A549 (cell line): Measurements from ENCODE around the gene ATF2. TPM values are rescaled to one million over a fixed set of nuclear protein-coding genes. Genes with fewer than 3 reads are reported as not detected.

Experiments used
- ATAC-seq, 2 experiments: fragments of 200-7000 bp in 1 of 2; fragments of >200 bp in 1 of 2; cut with Nextera tagmentation in 1 of 2; cut with Tn5 transposase in 1 of 2; 3 replicates each; pipeline versions ENCODE4 v1.8.0 to v1.9.1; 2018 to 2020; ENCODE audit warnings: mild to moderate bottlenecking in 1 of 2, moderate library complexity in 1 of 2
- CTCF ChIA-PET: fragments of 300-600 bp; sonication (Branson Sonifier 250); formaldehyde crosslinking; extraction: SDS; loops from one replicate; lab custom pipeline; 2021; ENCODE audit warnings: antibody characterized with exemption, inconsistent platforms; lab: Yijun Ruan, JAX
- POLR2A ChIA-PET: fragments of 350-600 bp; formaldehyde crosslinking; extraction: SDS; loops from one replicate; lab custom pipeline; 2021; ENCODE audit warnings: antibody characterized with exemption, inconsistent platforms; lab: Yijun Ruan, JAX
- DNase-seq, 2 experiments: peaks; one replicate each; pipeline versions ENCODE4 v3.0.0 to v3.0.0-alpha.2; 2011 to 2016; ENCODE audit warnings: low read depth in 1 of 2, low spot score in 1 of 2
- FAIRE-seq: peaks from 2 replicates; lab custom pipeline; 2011; peaks lifted over from hg19 to GRCh38; lab: Jason Lieb, UNC
- H3K27ac ChIP-seq, 2 experiments: fragments of >200 bp; sonication (Bioruptor Twin); formaldehyde crosslinking; 3 replicates each; pipeline ENCODE4 v1.5.1; 2016 to 2017
- H3K4me1 ChIP-seq: fragments of >200 bp; sonication (Bioruptor Twin); formaldehyde crosslinking; 3 replicates; pipeline ENCODE4 v1.6.1; 2016
- H3K4me2 ChIP-seq: fragments of >200 bp; sonication (Bioruptor Twin); formaldehyde crosslinking; 3 replicates; pipeline ENCODE4 v1.6.1; 2016
- H3K4me3 ChIP-seq: fragments of >200 bp; sonication (Bioruptor Twin); formaldehyde crosslinking; 3 replicates; pipeline ENCODE4 v1.5.1; 2016
- H3K9me3 ChIP-seq: fragments of >200 bp; sonication (Bioruptor Twin); formaldehyde crosslinking; 3 replicates; pipeline ENCODE4 v1.6.1; 2016
- CEBPB ChIP-seq, 2 experiments: fragments of >200 bp in 1 of 2; sonication (Bioruptor Twin) in 1 of 2; formaldehyde crosslinking in 1 of 2; IDR thresholded peaks; 2 replicates each; pipeline ENCODE4 v1.6.1; 2012 to 2016
- CHD4 ChIP-seq: fragments of 200-600 bp; sonication (generic); IDR thresholded peaks from 2 replicates; pipeline ENCODE4 v1.6.1; 2016; ENCODE audit warnings: antibody characterized with exemption, mild to moderate bottlenecking, borderline replicate concordance
- CTCF ChIP-seq: fragments of >200 bp; sonication (Bioruptor Twin); formaldehyde crosslinking; IDR thresholded peaks from 3 replicates; pipeline ENCODE4 v1.5.1; 2016
- EHMT2 ChIP-seq: fragments of 200-600 bp; sonication (generic); IDR thresholded peaks from 2 replicates; pipeline ENCODE4 v1.6.1; 2016; ENCODE audit warnings: antibody characterized with exemption, low read depth, mild to moderate bottlenecking, moderate library complexity
- ESRRA ChIP-seq: fragments of 150-350 bp; IDR thresholded peaks from 2 replicates; pipeline ENCODE4 v1.6.1; 2014; ENCODE audit warnings: mild to moderate bottlenecking, low read length, borderline replicate concordance
- HES2 ChIP-seq: fragments of >200 bp; sonication (Bioruptor Twin); formaldehyde crosslinking; IDR thresholded peaks from 2 replicates; pipeline ENCODE4 v1.6.1; 2016
- HEYL ChIP-seq: fragments of 250-450 bp; sonication (Bioruptor Pico); IDR thresholded peaks from 2 replicates; pipeline ENCODE4 v1.8.0; 2021; ENCODE audit warnings: mild to moderate bottlenecking, moderate library complexity
- HMGXB4 ChIP-seq: fragments of 250-450 bp; sonication (Bioruptor Pico); IDR thresholded peaks from 2 replicates; pipeline ENCODE4 v1.5.0; 2021; ENCODE audit warnings: mild to moderate bottlenecking, moderate library complexity, borderline replicate concordance
- HOXB13 ChIP-seq: fragments of 250-450 bp; sonication (Bioruptor Pico); IDR thresholded peaks from 2 replicates; pipeline ENCODE4 v1.5.0; 2020; ENCODE audit warnings: low read depth, mild to moderate bottlenecking, moderate library complexity
- HOXB5 ChIP-seq: fragments of 250-450 bp; sonication (Bioruptor Pico); IDR thresholded peaks from 2 replicates; pipeline ENCODE4 v1.5.0; 2020; ENCODE audit warnings: mild to moderate bottlenecking, moderate library complexity
- KDM1A ChIP-seq: fragments of 200-600 bp; sonication (generic); IDR thresholded peaks from 2 replicates; pipeline ENCODE4 v1.6.1; 2016; ENCODE audit warnings: low read depth, mild to moderate bottlenecking
- PBX3 ChIP-seq: IDR thresholded peaks from 2 replicates; pipeline ENCODE4 v1.6.1; 2012
- RAD21 ChIP-seq, 2 experiments: fragments of >200 bp in 1 of 2; sonication (Bioruptor Twin) in 1 of 2; formaldehyde crosslinking in 1 of 2; IDR thresholded peaks in 1 of 2; conservative IDR thresholded peaks in 1 of 2; 2 replicates in 1 of 2; 3 replicates in 1 of 2; pipeline ENCODE4 v1.6.1; 2012 to 2018; ENCODE audit warnings: inconsistent platforms in 1 of 2
- RARB ChIP-seq: fragments of 250-450 bp; sonication (Bioruptor Pico); IDR thresholded peaks from 2 replicates; pipeline ENCODE4 v1.8.0; 2021; ENCODE audit warnings: mild to moderate bottlenecking, moderate library complexity
- REST ChIP-seq: fragments of 200-600 bp; sonication (generic); IDR thresholded peaks from 2 replicates; pipeline ENCODE4 v1.6.1; 2016; ENCODE audit warnings: antibody characterized with exemption, mild to moderate bottlenecking, moderate library complexity
- TFCP2L1 ChIP-seq: fragments of 250-450 bp; sonication (Bioruptor Pico); IDR thresholded peaks from 2 replicates; pipeline ENCODE4 v1.5.0; 2021; ENCODE audit warnings: mild to moderate bottlenecking
- ZC3H11A ChIP-seq: fragments of 450-650 bp; IDR thresholded peaks from 2 replicates; pipeline ENCODE4 v1.6.1; 2014; ENCODE audit warnings: antibody characterized with exemption, mild to moderate bottlenecking
- ZFP36 ChIP-seq: fragments of 450-650 bp; IDR thresholded peaks from 2 replicates; pipeline ENCODE4 v1.6.1; 2014; ENCODE audit warnings: borderline replicate concordance; ENCODE audit not compliant: partially characterized antibody
- WGBS: methylation state at CpG from one replicate; pipeline ENCODE4 v1.1.6; 2017; ENCODE audit errors: missing lambda C conversion rate; 5-methylcytosine and 5-hydroxymethylcytosine counted together
- polyA plus RNA-seq, 4 experiments: library from polyadenylated mRNA; depleted of rRNA in 3 of 4; stranded (reverse); fragments of >200 nt; fragmentation: RNase III in 1 of 4; extraction: RNeasy Plus Mini Kit Qiagen cat#74134 plus additional on column Dnase treatment in 1 of 4; gene quantifications; 2 replicates in 3 of 4; 3 replicates in 1 of 4; pipeline ENCODE4 v1.2.3, GENCODE V29; 2011 to 2017

Gene ATF2
- polyA plus RNA-seq, 2 of the 4 experiments (the other 2 are of a cell fraction) = 18.9 to 67.4 TPM

GRCh38 chr2:175152242-175152641, 15.8 kb downstream of the ATF2 start:
- H3K4me2 ChIP-seq = no peak overlapping the region; the same call in 2 of the 3 replicates
- H3K9me3 ChIP-seq = no peaks in the 10 kb centered on the region
- 71% methylated on average over 2 of the region's 2 CpGs for WGBS
- peaks cover 27% of the 10 kb centered on the region for H3K4me1 ChIP-seq
- POLR2A ChIA-PET = no interaction called here
- ATAC-seq = no peak
- FAIRE-seq = no peak
- CTCF ChIA-PET = interaction anchor here (1.4 kb wide), 1 partner anchor 41 kb away, joined by 3 read pairs; no protein-coding TSS in a partner anchor
- H3K27ac ChIP-seq = no peak overlapping the region
- TF ChIP-seq CTCF (no peak), EHMT2 (no peak), CEBPB (IDR thresholded peaks at IDR 0.05) (no peak)
- no peak for DNase-seq
- H3K4me3 ChIP-seq = no peak overlapping the region

GRCh38 chr2:175151791-175152190, 16.2 kb downstream of the ATF2 start:
- DNase-seq (no peak), ATAC-seq (no peak), FAIRE-seq (no peak)
- Histone ChIP-seq H3K27ac (no peak overlapping the region), H3K4me1 (peaks cover 27% of the 10 kb centered on the region), H3K9me3 (no peaks in the 10 kb centered on the region), H3K4me3 (no peak overlapping the region), H3K4me2 (no peak overlapping the region; the same call in 2 of the 3 replicates)
- WGBS = 83% methylated on average over 1 of the region's 1 CpG
- TF ChIP-seq HEYL (CRISPR knock-in tag) (no peak), REST (no peak), PBX3 (no peak), ZFP36 (no peak), CEBPB (IDR thresholded peaks at IDR 0.05) (no peak), CHD4 (no peak), TFCP2L1 (no peak), ESRRA (no peak), RARB (CRISPR knock-in tag) (no peak), HMGXB4 (CRISPR knock-in tag) (no peak), RAD21 (conservative IDR thresholded peaks at IDR 0.05 in 1 of 2, IDR thresholded peaks at IDR 0.05 in 1 of 2) (no peak)
- POLR2A ChIA-PET = no interaction called here
- CTCF ChIA-PET = interaction anchor here (1.4 kb wide), 1 partner anchor 40 kb away, joined by 3 read pairs; no protein-coding TSS in a partner anchor

- Histone ChIP-seq H3K4me1 (peaks cover 3% of the 10 kb centered on the region; the same call in 2 of the 3 replicates), H3K27ac (no peak overlapping the region), H3K4me2 (no peak overlapping the region), H3K9me3 (no peaks in the 10 kb centered on the region), H3K4me3 (no peak overlapping the region)
- WGBS = 73% methylated on average over 4 of the region's 4 CpGs
- no peak for FAIRE-seq
- ATAC-seq = no peak
- no peak for DNase-seq
- ChIA-PET POLR2A (no interaction called here), CTCF (no interaction called here)
- TF ChIP-seq KDM1A = no peak
- TF ChIP-seq HOXB13 (CRISPR knock-in tag) = no peak
- TF ChIP-seq HES2 = no peak
- TF ChIP-seq ZC3H11A = no peak
- TF ChIP-seq HOXB5 (CRISPR knock-in tag) = no peak
- no peak for TF ChIP-seq PBX3
- no peak for TF ChIP-seq REST
Observed at GRCh38 chr2:175147186-175147585, 20.8 kb downstream of the ATF2 start.
